HG03280 (cell line): Measurements from ENCODE around the gene ANKRD27.
"Not testable (repeated sequence)": the region's sequence is repeated elsewhere in the genome, so short reads cannot be mapped to it uniquely, and the experiment has no call there.

Experiments
- ATAC-seq: cut with Tn5 transposase; IDR thresholded peaks from one replicate; pipeline ENCODE4 v1.9.1; 2021; ENCODE audit warnings: mild to moderate bottlenecking, moderate library complexity; ENCODE audit not compliant: unreplicated experiment

Gene ANKRD27

GRCh38 chr19:32656379-32656778 is 18.6 kb downstream of the ANKRD27 start:
- not testable (repeated sequence) for ATAC-seq

- ATAC-seq, result no peak
Measured at GRCh38 chr19:32653599-32653915, 21.4 kb downstream of the ANKRD27 start.

GRCh38 chr19:32652894-32653598 is 21.9 kb downstream of the ANKRD27 start:
- ATAC-seq, result no peak

- ATAC-seq, result not testable (repeated sequence)
Measured at GRCh38 chr19:32652331-32652730, 22.6 kb downstream of the ANKRD27 start.

- no peak for ATAC-seq
Measured at GRCh38 chr19:32651729-32652140, 23.2 kb downstream of the ANKRD27 start.

- ATAC-seq, result no peak
Measured at GRCh38 chr19:32650671-32651070, 24.3 kb downstream of the ANKRD27 start.

GRCh38 chr19:32649751-32650150 is 25.2 kb downstream of the ANKRD27 start:
- ATAC-seq, result no peak

- ATAC-seq, result no peak
Measured at GRCh38 chr19:32647361-32647760, 27.6 kb downstream of the ANKRD27 start.

- no peak for ATAC-seq
Measured at GRCh38 chr19:32646556-32646955, 28.4 kb downstream of the ANKRD27 start.

- no peak for ATAC-seq
Measured at GRCh38 chr19:32642771-32643170, 32.2 kb downstream of the ANKRD27 start.

GRCh38 chr19:32638625-32639024 is 36.4 kb downstream of the ANKRD27 start:
- no peak for ATAC-seq

- no peak for ATAC-seq
Measured at GRCh38 chr19:32637480-32637879, 37.5 kb downstream of the ANKRD27 start.

GRCh38 chr19:32631381-32631780 is 43.6 kb downstream of the ANKRD27 start:
- ATAC-seq, result no peak

- no peak for ATAC-seq
Measured at GRCh38 chr19:32630338-32630737, 44.6 kb downstream of the ANKRD27 start.

GRCh38 chr19:32627714-32628270 is 47.2 kb downstream of the ANKRD27 start:
- no peak for ATAC-seq

GRCh38 chr19:32626969-32627368 is 48.0 kb downstream of the ANKRD27 start:
- ATAC-seq, result no peak

- no peak for ATAC-seq
Measured at GRCh38 chr19:32624410-32624809, 50.6 kb downstream of the ANKRD27 start.

- ATAC-seq, result no peak
Measured at GRCh38 chr19:32622002-32622401, 53.0 kb downstream of the ANKRD27 start.

GRCh38 chr19:32619051-32619685 is 55.8 kb downstream of the ANKRD27 start:
- ATAC-seq, result no peak

- no peak for ATAC-seq
Measured at GRCh38 chr19:32615569-32615968, 59.4 kb downstream of the ANKRD27 start.

- no peak for ATAC-seq
Measured at GRCh38 chr19:32614916-32615315, 60.1 kb downstream of the ANKRD27 start.

- no peak for ATAC-seq
Measured at GRCh38 chr19:32613008-32613407, 62.0 kb downstream of the ANKRD27 start.
